ENCODE data around the gene BOC. TPM values are rescaled to one million over a fixed set of nuclear protein-coding genes. Genes with fewer than 3 reads are reported as not detected.

Gene BOC
- total RNA-seq, 1 donor from 2014 or later, result 20.2 TPM

GRCh38 chr3:113194823-113195401 lies 16.4 kb upstream of the BOC start:
- TF ChIP-seq CTCF (IDR thresholded peaks at IDR 0.05; ENCODE audit: insufficient read depth, low read depth, low read length) (no peak), EZH2 (IDR thresholded peaks at IDR 0.05; ENCODE audit: insufficient read depth, low read length) (no peak)
- Mint-ChIP-seq H3K4me3 (ENCODE audit: unreplicated experiment) (no peak overlapping the region), H3K9me3 (ENCODE audit: unreplicated experiment) (no peaks in the 10 kb centered on the region), H3K36me3 (ENCODE audit: low read depth, unreplicated experiment) (no peaks in the 10 kb centered on the region), H3K27ac (ENCODE audit: unreplicated experiment) (peak overlapping the region; percentile 49), H3K27me3 (ENCODE audit: low read depth, unreplicated experiment) (no peaks in the 10 kb centered on the region), H3K4me1 (ENCODE audit: low read depth, unreplicated experiment) (peaks cover 10% of the 10 kb centered on the region)
- no peak overlapping the region for H3K4me2 ChIP-seq (ENCODE audit: low read length)
- no peaks in the 10 kb centered on the region for H3K4me1 ChIP-seq (ENCODE audit: insufficient read depth, low read length)
- no peaks in the 10 kb centered on the region for H3K36me3 ChIP-seq (ENCODE audit: insufficient read depth, low read length)
- DNase-seq (ENCODE audit: low read depth) (no peak), FAIRE-seq (no peak)
- H3K79me2 ChIP-seq (ENCODE audit: insufficient read depth, low read length), result no peaks in the 10 kb centered on the region
- no peak overlapping the region for H3K4me3 ChIP-seq (ENCODE audit: insufficient read depth, low read depth, low read length)
- H2AFZ ChIP-seq (ENCODE audit: low read depth, low read length), result no peak overlapping the region
- no peaks in the 10 kb centered on the region for H3K27me3 ChIP-seq (ENCODE audit: insufficient read depth, low read length)
- H3K9ac ChIP-seq (ENCODE audit: low read length), result no peak overlapping the region
- H3K9me3 ChIP-seq (ENCODE audit: insufficient read depth, low read depth, low read length), result no peaks in the 10 kb centered on the region
- H4K20me1 ChIP-seq (ENCODE audit: insufficient read depth, low read length), result no peaks in the 10 kb centered on the region
- H3K27ac ChIP-seq (ENCODE audit: low read depth, low read length), result no peak overlapping the region

DNA sequence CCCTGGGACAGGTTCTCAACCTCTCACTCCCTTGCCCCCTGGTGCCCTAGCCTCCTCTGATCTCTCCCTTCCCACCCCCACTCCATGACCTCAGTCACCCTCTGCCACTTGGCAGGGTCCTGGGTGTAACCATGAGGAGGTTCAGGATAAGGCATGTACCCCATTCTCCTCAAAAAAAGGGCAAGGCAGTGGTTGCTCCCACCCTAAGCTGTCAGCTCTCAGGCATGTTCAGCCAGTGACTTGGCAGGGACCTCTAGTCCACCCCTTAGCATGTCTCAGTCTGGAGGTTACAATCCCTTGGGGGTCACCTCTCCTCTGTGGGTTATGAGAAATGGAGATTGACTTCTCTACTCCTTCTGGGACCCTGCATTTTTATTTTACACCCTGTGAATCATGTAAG lies 11.0 kb upstream of the BOC start:
- no peaks in the 10 kb centered on the region for H3K79me2 ChIP-seq (ENCODE audit: insufficient read depth, low read length)
- H3K9ac ChIP-seq (ENCODE audit: low read length), result no peak overlapping the region
- no peak overlapping the region for H3K27ac Mint-ChIP-seq (ENCODE audit: unreplicated experiment)
- no peak overlapping the region for H3K27ac ChIP-seq (ENCODE audit: low read depth, low read length)
- peaks cover 5% of the 10 kb centered on the region for H3K27me3 ChIP-seq (ENCODE audit: insufficient read depth, low read length)
- DNase-seq (ENCODE audit: low read depth) (no peak), FAIRE-seq (no peak)
- H3K36me3 Mint-ChIP-seq (ENCODE audit: low read depth, unreplicated experiment), result no peaks in the 10 kb centered on the region
- H4K20me1 ChIP-seq (ENCODE audit: insufficient read depth, low read length), result no peaks in the 10 kb centered on the region
- no peaks in the 10 kb centered on the region for H3K4me1 Mint-ChIP-seq (ENCODE audit: low read depth, unreplicated experiment)
- H3K4me1 ChIP-seq (ENCODE audit: insufficient read depth, low read length), result no peaks in the 10 kb centered on the region
- H3K36me3 ChIP-seq (ENCODE audit: insufficient read depth, low read length), result no peaks in the 10 kb centered on the region
- H3K9me3 ChIP-seq (ENCODE audit: insufficient read depth, low read depth, low read length), result no peaks in the 10 kb centered on the region
- no peak overlapping the region for H3K4me3 Mint-ChIP-seq (ENCODE audit: unreplicated experiment)
- H3K27me3 Mint-ChIP-seq (ENCODE audit: low read depth, unreplicated experiment), result peaks cover 4% of the 10 kb centered on the region
- no peak overlapping the region for H2AFZ ChIP-seq (ENCODE audit: low read depth, low read length)
- TF ChIP-seq CTCF (IDR thresholded peaks at IDR 0.05; ENCODE audit: insufficient read depth, low read depth, low read length) (no peak), EZH2 (IDR thresholded peaks at IDR 0.05; ENCODE audit: insufficient read depth, low read length) (no peak)
- no peak overlapping the region for H3K4me2 ChIP-seq (ENCODE audit: low read length)
- no peaks in the 10 kb centered on the region for H3K9me3 Mint-ChIP-seq (ENCODE audit: unreplicated experiment)
- no peak overlapping the region for H3K4me3 ChIP-seq (ENCODE audit: insufficient read depth, low read depth, low read length)

DNA sequence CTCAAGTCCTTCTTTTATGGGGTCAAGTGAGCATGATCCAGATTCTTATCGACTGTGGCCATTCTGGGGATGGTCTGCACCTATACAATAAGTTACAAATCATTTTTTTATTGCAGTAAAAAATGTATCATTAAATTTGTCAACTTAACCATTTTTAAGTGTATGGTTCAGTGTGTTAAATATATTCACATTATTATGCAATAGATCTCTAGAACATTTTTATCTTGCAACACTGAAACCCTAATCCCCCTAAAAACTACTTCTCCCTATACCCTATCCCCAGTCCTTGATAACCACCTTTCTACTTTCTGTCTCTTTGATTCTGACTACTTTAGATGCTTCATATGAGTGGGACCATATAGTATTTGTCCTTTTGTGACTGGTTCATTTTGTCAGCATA lies 10.4 kb upstream of the BOC start:
- Histone ChIP-seq H3K4me3 (ENCODE audit: insufficient read depth, low read depth, low read length) (no peak overlapping the region), H3K27me3 (ENCODE audit: insufficient read depth, low read length) (peaks cover 5% of the 10 kb centered on the region), H3K27ac (ENCODE audit: low read depth, low read length) (no peak overlapping the region), H3K79me2 (ENCODE audit: insufficient read depth, low read length) (no peaks in the 10 kb centered on the region), H3K9ac (ENCODE audit: low read length) (no peak overlapping the region), H3K4me1 (ENCODE audit: insufficient read depth, low read length) (no peaks in the 10 kb centered on the region), H4K20me1 (ENCODE audit: insufficient read depth, low read length) (no peaks in the 10 kb centered on the region), H2AFZ (ENCODE audit: low read depth, low read length) (no peak overlapping the region), H3K9me3 (ENCODE audit: insufficient read depth, low read depth, low read length) (no peaks in the 10 kb centered on the region), H3K36me3 (ENCODE audit: insufficient read depth, low read length) (no peaks in the 10 kb centered on the region), H3K4me2 (ENCODE audit: low read length) (no peak overlapping the region)
- no peak for DNase-seq (ENCODE audit: low read depth)
- Mint-ChIP-seq H3K4me1 (ENCODE audit: low read depth, unreplicated experiment) (no peaks in the 10 kb centered on the region), H3K4me3 (ENCODE audit: unreplicated experiment) (no peak overlapping the region), H3K27ac (ENCODE audit: unreplicated experiment) (no peak overlapping the region), H3K36me3 (ENCODE audit: low read depth, unreplicated experiment) (no peaks in the 10 kb centered on the region), H3K27me3 (ENCODE audit: low read depth, unreplicated experiment) (peaks cover 4% of the 10 kb centered on the region), H3K9me3 (ENCODE audit: unreplicated experiment) (no peaks in the 10 kb centered on the region)
- no peak for FAIRE-seq
- no peak for TF ChIP-seq CTCF (IDR thresholded peaks at IDR 0.05; ENCODE audit: insufficient read depth, low read depth, low read length)
- no peak for TF ChIP-seq EZH2 (IDR thresholded peaks at IDR 0.05; ENCODE audit: insufficient read depth, low read length)
